ENCODE measurements around the gene PEX13. TPM values are rescaled to one million over a fixed set of nuclear protein-coding genes. Genes with fewer than 3 reads are reported as not detected.
A peak's percentile ranks its signal among the peaks of the same experiment; 100 is the strongest.
"Not testable (repeated sequence)": the region's sequence is repeated elsewhere in the genome, so short reads cannot be mapped to it uniquely, and the experiment has no call there.

PEX13 gene
- total RNA-seq, 1 donor from 2014 or later = 36.9 TPM

GRCh38 chr2:61009355-61009754 lies 8.2 kb upstream of the PEX13 start:
- DNase-seq (ENCODE audit: low read depth, low spot score) = no peak

DNA sequence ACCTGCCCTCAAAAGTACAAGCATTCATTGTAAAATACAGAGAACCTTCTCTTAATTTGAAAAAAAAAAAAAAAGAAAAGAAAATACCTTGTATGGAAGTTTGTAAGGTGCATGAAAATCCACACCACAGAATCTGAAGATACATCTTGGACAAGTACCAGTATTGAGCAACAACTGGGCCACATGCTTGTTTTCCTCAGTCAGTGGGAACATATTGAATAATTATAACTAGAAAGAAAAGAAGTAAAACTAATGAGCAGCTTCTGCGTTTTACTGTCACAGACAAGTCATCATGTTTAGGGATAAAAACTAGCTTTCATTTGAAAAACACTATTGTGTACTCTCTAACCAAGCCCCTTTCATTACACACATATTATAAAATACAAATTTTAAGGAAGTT lies 5.8 kb upstream of the PEX13 start:
- DNase-seq (ENCODE audit: low read depth, low spot score) = no peak

DNA sequence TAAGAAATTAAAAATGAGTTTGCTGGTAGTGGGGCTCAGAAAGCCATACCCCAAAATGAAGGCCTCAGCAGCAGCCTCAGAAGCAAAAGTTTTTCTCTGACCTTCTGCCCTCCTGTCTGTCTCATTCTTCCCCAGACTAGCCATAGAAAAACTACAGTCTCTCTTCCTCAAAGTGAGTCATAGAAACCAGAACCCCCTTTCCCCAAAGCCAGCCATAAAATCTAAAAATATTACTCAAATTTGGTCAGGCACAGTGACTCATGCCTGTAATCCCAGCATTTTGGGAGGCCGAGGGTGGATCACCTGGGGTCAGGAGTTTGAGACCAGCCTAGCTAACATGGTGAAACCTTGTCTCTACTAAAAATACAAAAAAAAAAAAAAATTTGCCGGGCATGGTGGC lies 5.2 kb upstream of the PEX13 start:
- not testable (repeated sequence) for DNase-seq (ENCODE audit: low read depth, low spot score)

- no peak for DNase-seq (ENCODE audit: low read depth, low spot score)
These were observed 4.1 kb upstream of the PEX13 start for GRCh38 chr2:61013382-61013781.

DNA sequence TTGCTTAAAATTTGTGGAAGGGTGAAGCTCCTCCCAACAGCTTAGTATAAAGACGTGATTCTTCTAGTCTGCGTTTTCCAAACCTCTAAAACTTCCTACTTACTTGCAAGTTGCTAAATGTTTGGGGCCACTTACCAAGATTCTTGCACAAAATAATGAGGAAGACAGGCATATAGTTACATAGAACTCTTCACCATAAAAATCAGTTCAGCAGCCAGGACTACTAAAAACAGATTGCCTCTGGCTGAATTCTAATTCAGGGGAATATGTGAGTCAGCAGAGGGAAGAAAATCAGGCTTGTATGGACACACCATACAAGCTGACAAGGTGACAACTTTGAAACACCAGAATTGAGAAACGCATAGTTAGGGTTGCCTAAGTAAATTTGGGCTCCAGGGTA lies 2.8 kb upstream of the PEX13 start:
- no peak for DNase-seq (ENCODE audit: low read depth, low spot score)

- no peak for DNase-seq (ENCODE audit: low read depth, low spot score)
These were observed 1.5 kb upstream of the PEX13 start for GRCh38 chr2:61015976-61016375.

DNA sequence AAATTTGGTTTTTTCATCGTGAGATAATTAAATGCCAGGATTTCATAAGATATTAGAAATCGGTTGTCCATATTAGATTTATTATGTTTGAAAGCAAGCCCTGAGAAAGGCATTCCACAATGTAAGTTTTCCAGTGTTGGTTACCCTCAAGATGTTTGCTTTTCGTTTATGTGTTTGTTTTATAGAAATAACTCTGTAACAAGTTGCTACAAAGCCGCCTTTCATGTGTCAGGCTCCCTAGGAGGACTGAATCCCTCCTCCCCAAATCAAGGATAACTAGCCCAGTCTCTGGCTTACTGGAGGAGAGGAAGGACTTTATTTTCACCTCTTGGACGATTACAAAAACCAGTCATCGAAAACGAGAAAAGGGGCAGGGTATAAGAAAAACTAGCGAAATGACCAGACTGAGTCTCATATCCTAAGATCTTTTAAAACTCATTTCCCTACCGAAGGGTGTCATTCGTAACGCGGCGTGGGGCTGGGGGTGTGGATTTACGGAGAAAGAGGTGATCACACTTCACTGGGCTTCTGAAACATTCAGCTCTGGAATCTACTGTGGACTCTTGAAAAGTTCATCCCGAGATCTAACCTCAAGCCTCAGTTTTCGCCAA lies 1.0 kb upstream of the PEX13 start:
- no peak for DNase-seq (ENCODE audit: low read depth, low spot score)

DNA sequence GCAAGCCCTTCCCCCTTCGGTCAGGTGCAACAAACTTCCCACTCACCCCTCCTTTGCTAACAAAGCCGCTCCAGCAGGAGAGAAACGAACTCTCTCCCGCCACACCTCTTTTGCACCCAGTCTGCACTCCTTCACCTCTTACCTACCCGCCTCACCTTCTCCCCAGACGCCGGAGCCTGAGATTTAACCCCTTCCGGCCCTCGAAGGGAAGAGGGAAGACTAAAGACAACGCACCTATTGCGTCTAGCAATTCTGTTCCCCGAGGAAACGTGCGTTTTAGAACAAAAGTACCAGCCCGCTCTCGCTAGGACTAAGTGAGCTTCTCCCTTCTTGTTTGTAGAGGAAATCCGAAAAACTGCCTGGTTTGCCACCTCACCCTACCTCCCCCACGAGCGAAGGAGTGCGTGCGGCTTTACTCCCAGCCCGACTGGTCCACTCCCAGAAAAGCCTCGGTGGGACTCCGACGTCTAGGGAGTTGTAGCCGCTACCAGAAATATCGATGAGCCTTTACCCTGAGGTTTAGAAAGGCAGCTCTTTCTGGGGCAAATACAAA lies 441 bp upstream of the PEX13 start:
- DNase-seq (ENCODE audit: low read depth, low spot score) = peak; percentile 32

- DNase-seq (ENCODE audit: low read depth, low spot score) = peak; percentile 27
These were observed 817 bp downstream of the PEX13 start for GRCh38 chr2:61018318-61018755.

- no peak for DNase-seq (ENCODE audit: low read depth, low spot score)
These were observed 1.3 kb downstream of the PEX13 start for GRCh38 chr2:61018798-61019197.

DNA sequence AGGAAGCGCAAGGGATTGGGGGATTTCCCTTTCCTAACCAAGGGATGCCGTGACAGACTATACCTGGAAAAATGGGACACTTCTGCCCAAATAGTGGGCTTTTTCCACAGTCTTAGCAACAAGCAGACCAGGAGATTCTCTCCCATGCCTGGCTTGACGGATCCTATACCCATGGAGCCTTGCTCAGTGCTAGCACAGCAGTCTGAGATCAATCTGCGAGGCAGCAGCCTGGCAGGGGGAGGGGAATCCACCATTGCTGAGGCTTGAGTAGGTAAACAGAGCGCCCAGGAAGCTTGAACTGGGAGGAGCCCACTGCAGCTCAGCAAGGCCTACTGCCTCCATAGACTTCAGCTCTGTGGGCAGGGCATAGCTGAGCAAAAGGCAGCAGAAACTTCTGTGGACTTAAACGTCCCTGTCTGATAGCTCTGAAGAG lies 3.7 kb downstream of the PEX13 start:
- DNase-seq (ENCODE audit: low read depth, low spot score) = no peak

DNA sequence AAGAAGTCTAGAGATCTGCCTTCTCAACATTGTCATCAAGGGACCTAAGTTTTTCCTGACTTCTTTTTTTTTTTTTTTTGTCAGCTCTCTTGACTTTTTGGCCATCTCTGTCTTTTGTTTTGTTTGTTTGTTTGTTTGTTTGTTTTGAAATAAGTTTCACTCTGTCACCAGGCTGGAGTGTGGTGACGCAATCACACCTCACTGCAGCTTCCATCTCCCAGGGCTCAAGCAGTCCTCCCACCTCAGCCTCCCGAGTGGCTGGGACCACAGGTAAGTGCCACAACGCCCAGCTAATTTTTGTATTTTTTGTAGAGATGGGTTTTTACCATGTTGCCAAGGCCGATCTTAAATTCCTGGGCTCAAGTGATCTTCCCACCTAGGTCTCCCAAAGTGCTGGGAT lies 6.2 kb downstream of the PEX13 start:
- DNase-seq (ENCODE audit: low read depth, low spot score) = no peak

- DNase-seq (ENCODE audit: low read depth, low spot score) = no peak
These were observed 12.0 kb downstream of the PEX13 start for GRCh38 chr2:61029533-61029932.

DNA sequence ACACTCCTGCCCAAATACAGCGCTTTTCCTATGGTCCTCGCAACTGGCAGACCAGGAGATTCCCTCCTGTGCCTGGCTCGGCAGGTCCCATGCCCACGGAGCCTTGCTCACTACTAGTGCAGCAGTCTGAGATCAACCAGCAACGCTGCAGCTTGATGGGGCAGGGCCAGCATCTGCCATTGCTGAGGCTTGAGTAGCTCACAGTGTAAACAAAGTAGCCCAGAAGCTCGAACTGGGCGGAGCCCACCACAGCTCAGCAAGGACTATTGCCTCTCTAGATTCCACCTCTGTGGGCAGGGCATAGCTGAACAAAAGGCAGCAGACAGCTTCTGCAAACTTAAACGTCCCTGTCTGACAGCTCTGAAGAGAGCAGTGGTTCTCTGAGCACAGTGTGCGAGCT lies 17.1 kb downstream of the PEX13 start:
- not testable (repeated sequence) for DNase-seq (ENCODE audit: low read depth, low spot score)

- DNase-seq (ENCODE audit: low read depth, low spot score) = not testable (repeated sequence)
These were observed 19.1 kb downstream of the PEX13 start for GRCh38 chr2:61036643-61037042.

DNA sequence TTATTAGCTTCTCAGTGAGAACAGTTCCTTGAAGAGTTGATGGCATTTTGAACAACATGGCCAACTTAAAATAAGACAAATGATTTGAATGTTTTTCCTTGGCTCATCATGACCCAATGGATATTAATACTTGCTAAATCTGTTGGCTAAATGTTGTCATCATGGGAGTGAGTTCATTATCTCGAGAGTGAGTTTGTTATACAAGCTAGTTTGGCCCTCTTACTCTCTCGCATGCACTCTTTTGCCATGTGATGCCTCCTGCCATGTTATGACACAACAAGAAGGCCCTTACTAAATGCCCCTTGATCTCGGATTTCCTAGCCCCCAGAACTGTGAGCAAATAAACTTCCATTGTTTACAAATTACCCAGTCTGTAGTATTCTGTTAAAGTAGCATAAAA lies 25.3 kb downstream of the PEX13 start:
- no peak for DNase-seq (ENCODE audit: low read depth, low spot score)

DNA sequence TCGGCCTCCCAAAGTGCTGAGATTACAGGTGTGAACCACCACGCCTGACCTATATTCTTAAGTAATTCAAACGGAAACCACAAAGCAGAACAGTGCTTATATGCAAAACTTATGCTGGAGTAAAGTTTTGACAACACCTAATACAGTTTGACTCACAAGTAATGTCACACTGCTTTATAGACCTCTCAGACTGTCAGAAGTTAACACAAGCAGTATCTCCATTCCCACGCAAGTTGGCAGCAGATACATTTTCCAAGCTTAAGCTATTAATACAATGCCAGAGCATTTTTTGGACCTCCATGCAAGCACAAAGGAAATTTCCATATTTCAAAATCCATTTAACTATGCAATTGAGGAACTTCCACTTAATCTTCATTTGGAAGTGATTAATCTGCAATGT lies 27.1 kb downstream of the PEX13 start:
- no peak for DNase-seq (ENCODE audit: low read depth, low spot score)

- no peak for DNase-seq (ENCODE audit: low read depth, low spot score)
These were observed 27.7 kb downstream of the PEX13 start for GRCh38 chr2:61045226-61045625.

DNA sequence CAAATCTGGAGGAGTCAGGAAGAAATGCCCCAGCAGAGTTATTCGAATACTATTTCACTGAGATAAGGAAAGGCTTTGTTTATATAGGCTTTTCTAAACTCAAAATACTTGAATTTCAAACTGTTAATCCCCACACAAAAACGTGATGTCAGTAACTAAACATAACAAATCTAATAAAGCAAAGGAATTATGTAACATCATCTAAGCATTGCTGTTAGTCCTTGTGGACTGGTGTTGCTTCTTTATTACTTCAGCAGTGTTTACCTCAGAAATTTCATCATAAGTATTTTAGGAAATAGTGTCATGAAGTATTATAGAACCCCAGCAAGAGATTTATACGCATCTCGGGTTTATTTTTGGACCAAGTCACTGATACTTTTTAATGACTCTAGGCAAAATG lies 28.5 kb downstream of the PEX13 start:
- no peak for DNase-seq (ENCODE audit: low read depth, low spot score)

DNA sequence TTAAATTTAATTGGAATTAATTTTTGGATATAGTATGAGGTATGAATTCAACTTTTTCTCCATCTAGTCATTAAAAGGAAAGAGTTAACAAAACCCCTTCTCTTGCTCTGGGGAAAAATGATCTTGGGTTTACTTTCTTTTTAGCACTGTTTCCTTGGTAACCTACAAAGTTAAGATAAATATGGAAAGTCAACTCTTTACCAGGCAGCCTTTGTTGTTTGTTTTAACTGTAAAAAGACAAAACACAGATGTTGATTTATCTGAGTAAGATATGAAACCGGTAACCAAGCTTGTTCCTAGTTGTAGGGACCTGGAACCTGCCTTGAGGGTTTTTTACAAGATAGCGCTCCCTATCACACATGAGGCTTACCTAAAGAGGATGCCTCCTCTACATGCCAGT lies 38.0 kb downstream of the PEX13 start:
- no peak for DNase-seq (ENCODE audit: low read depth, low spot score)

GRCh38 chr2:61057562-61057961 lies 40.0 kb downstream of the PEX13 start:
- no peak for DNase-seq (ENCODE audit: low read depth, low spot score)

DNA sequence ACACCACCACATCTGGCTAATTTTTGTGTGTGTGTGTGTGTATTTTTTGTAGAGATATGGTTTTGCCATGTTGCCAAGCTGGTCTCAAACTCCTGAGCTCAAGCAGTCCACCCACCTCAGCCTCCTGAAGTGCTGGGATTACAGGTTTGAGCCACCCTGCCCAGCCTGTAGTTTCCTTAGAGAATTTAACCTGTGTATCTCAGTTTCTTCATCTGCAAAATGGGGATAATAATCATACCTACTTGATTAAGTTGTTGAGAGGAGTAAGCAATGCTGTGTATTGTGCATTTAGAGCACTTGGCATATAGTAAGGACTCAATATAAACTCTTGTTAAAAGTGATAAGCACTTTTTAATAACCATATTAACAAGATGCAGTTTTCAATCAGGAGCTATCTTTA lies 41.9 kb downstream of the PEX13 start:
- DNase-seq (ENCODE audit: low read depth, low spot score) = no peak

Data from pulmonary artery endothelial cell (primary cell).